Trophoblast cell (in vitro differentiated cells and primary cell): ENCODE measurements around the gene FBXO24.

Source experiments
- DNase-seq, 2 donors: peaks; one replicate each; pipeline ENCODE4 v3.0.0-alpha.2; 2016
- H2AFZ ChIP-seq: 2 replicates; pipeline ENCODE4 v1.6.1; 2013; ENCODE audit warnings: low read length, moderate library complexity, mild to moderate bottlenecking; ENCODE audit not compliant: insufficient read depth, poor library complexity
- H2AK5ac ChIP-seq: 2 replicates; pipeline ENCODE4 v1.6.1; 2013; ENCODE audit warnings: mild to moderate bottlenecking, low read length
- H2BK120ac ChIP-seq: 2 replicates; pipeline ENCODE4 v1.6.1; 2013; ENCODE audit warnings: low read length, mild to moderate bottlenecking, moderate library complexity; ENCODE audit not compliant: insufficient read depth, poor library complexity
- H2BK12ac ChIP-seq: 2 replicates; pipeline ENCODE4 v1.6.1; 2013; ENCODE audit warnings: mild to moderate bottlenecking, low read length, moderate library complexity
- H2BK5ac ChIP-seq: 2 replicates; pipeline ENCODE4 v1.6.1; 2013; ENCODE audit warnings: low read length, low read depth, moderate library complexity, mild to moderate bottlenecking; ENCODE audit not compliant: poor library complexity
- H3K14ac ChIP-seq: 2 replicates; pipeline ENCODE4 v1.6.1; 2013; ENCODE audit warnings: mild to moderate bottlenecking, low read length
- H3K18ac ChIP-seq: 2 replicates; pipeline ENCODE4 v1.6.1; 2013; ENCODE audit warnings: mild to moderate bottlenecking, low read length
- H3K23ac ChIP-seq: 2 replicates; pipeline ENCODE4 v1.6.1; 2013; ENCODE audit warnings: low read length
- H3K27ac ChIP-seq: 2 replicates; pipeline ENCODE4 v1.5.1; 2013; ENCODE audit warnings: low read depth, mild to moderate bottlenecking, inconsistent platforms, low read length, moderate library complexity
- H3K27me3 ChIP-seq: 2 replicates; pipeline ENCODE4 v1.6.1; 2013; ENCODE audit warnings: inconsistent platforms, mild to moderate bottlenecking, low read length, moderate library complexity; ENCODE audit not compliant: insufficient read depth
- H3K36me3 ChIP-seq, 2 experiments: 1 replicate in 1 of 2; 2 replicates in 1 of 2; pipeline ENCODE4 v1.6.1; 2013; ENCODE audit warnings: low read length in 2 of 2, mild to moderate bottlenecking in 2 of 2, moderate library complexity in 1 of 2; ENCODE audit not compliant: insufficient read depth in 2 of 2, control insufficient read depth in 1 of 2
- H3K4ac ChIP-seq: 2 replicates; pipeline ENCODE4 v1.6.1; 2013; ENCODE audit warnings: low read depth, mild to moderate bottlenecking, low read length, moderate library complexity
- H3K4me1 ChIP-seq, 2 experiments: 1 replicate in 1 of 2; 2 replicates in 1 of 2; pipeline ENCODE4 v1.6.1; 2013; ENCODE audit warnings: low read length in 2 of 2, mild to moderate bottlenecking in 2 of 2, moderate library complexity in 1 of 2; ENCODE audit not compliant: insufficient read depth in 2 of 2, control insufficient read depth in 1 of 2
- H3K4me2 ChIP-seq: 2 replicates; pipeline ENCODE4 v1.6.1; 2013; ENCODE audit warnings: inconsistent platforms, mild to moderate bottlenecking, low read length, moderate library complexity
- H3K4me3 ChIP-seq: 2 replicates; pipeline ENCODE4 v1.5.1; 2013; ENCODE audit warnings: mild to moderate bottlenecking, low read depth, low read length, inconsistent platforms
- H3K79me1 ChIP-seq: one replicate; pipeline ENCODE4 v1.6.1; 2013; ENCODE audit warnings: low read length
- H3K79me2 ChIP-seq: 2 replicates; pipeline ENCODE4 v1.6.1; 2013; ENCODE audit warnings: low read length, mild to moderate bottlenecking; ENCODE audit not compliant: control insufficient read depth, insufficient read depth, poor library complexity
- H3K9ac ChIP-seq: 2 replicates; pipeline ENCODE4 v1.6.1; 2013; ENCODE audit warnings: mild to moderate bottlenecking, low read length
- H3K9me3 ChIP-seq: 2 replicates; pipeline ENCODE4 v1.6.1; 2013; ENCODE audit warnings: low read depth, mild to moderate bottlenecking, control low read depth, inconsistent platforms, low read length; ENCODE audit not compliant: insufficient read depth
- H4K12ac ChIP-seq: 2 replicates; pipeline ENCODE4 v1.6.1; 2013; ENCODE audit warnings: low read depth, mild to moderate bottlenecking, low read length, moderate library complexity
- H4K8ac ChIP-seq: 2 replicates; pipeline ENCODE4 v1.6.1; 2013; ENCODE audit warnings: low read depth, mild to moderate bottlenecking, low read length, moderate library complexity
- H4K91ac ChIP-seq: one replicate; pipeline ENCODE4 v1.6.1; 2013; ENCODE audit warnings: low read depth, mild to moderate bottlenecking, low read length, moderate library complexity
- WGBS: extraction: QIAGEN DNeasy Blood & Tissue Kit; methylation state at CpG from one replicate; pipeline ENCODE4 v1.1.7; 2013; ENCODE audit warnings: missing lambda C conversion rate; ENCODE audit not compliant: insufficient read length, insufficient coverage; ENCODE audit errors: extremely low coverage; 5-methylcytosine and 5-hydroxymethylcytosine counted together

Gene FBXO24

GRCh38 chr7:100553032-100553431 lies 33.1 kb upstream of the FBXO24 start:
- Histone ChIP-seq H2BK5ac (no peak overlapping the region), H4K91ac (no peak overlapping the region), H2AK5ac (no peak overlapping the region), H3K4ac (no peak overlapping the region), H3K23ac (no peak overlapping the region), H3K4me3 (no peak overlapping the region), H2BK12ac (no peak overlapping the region), H3K4me1 (peaks cover 3 to 5% of the 10 kb centered on the region in 2 experiments), H3K9me3 (no peaks in the 10 kb centered on the region), H3K9ac (no peak overlapping the region), H3K18ac (no peak overlapping the region), H3K79me2 (no peaks in the 10 kb centered on the region), H3K36me3 (peaks cover 3 to 8% of the 10 kb centered on the region in 2 experiments), H3K79me1 (no peaks in the 10 kb centered on the region), H3K4me2 (no peak overlapping the region), H4K12ac (no peak overlapping the region), H4K8ac (no peak overlapping the region), H2AFZ (no peak overlapping the region), H3K27ac (no peak overlapping the region), H3K27me3 (no peaks in the 10 kb centered on the region), H3K14ac (no peak overlapping the region), H2BK120ac (no peak overlapping the region)
- no peak for DNase-seq
- WGBS = no CpG with 5 or more reads among the region's 3 CpGs

GRCh38 chr7:100555701-100556100 lies 30.4 kb upstream of the FBXO24 start:
- H3K4me1 ChIP-seq = peaks cover 3 to 5% of the 10 kb centered on the region in 2 experiments
- WGBS = no CpG with 5 or more reads among the region's 5 CpGs
- no peak overlapping the region for H3K23ac ChIP-seq
- H2BK120ac ChIP-seq = no peak overlapping the region
- H3K79me2 ChIP-seq = no peaks in the 10 kb centered on the region
- H3K18ac ChIP-seq = no peak overlapping the region
- no peak overlapping the region for H2BK5ac ChIP-seq
- no peak overlapping the region for H4K91ac ChIP-seq
- H3K4ac ChIP-seq = no peak overlapping the region
- H2AFZ ChIP-seq = no peak overlapping the region
- no peak overlapping the region for H3K14ac ChIP-seq
- H3K27ac ChIP-seq = no peak overlapping the region
- no peaks in the 10 kb centered on the region for H3K79me1 ChIP-seq
- H4K8ac ChIP-seq = no peak overlapping the region
- no peak for DNase-seq
- H2AK5ac ChIP-seq = no peak overlapping the region
- H3K9ac ChIP-seq = no peak overlapping the region
- no peak overlapping the region for H3K4me2 ChIP-seq
- H3K4me3 ChIP-seq = no peak overlapping the region
- no peak overlapping the region for H4K12ac ChIP-seq
- H3K9me3 ChIP-seq = no peaks in the 10 kb centered on the region
- H3K27me3 ChIP-seq = no peaks in the 10 kb centered on the region
- H3K36me3 ChIP-seq = peaks cover 3 to 8% of the 10 kb centered on the region in 2 experiments
- H2BK12ac ChIP-seq = no peak overlapping the region

GRCh38 chr7:100556541-100556940 lies 29.6 kb upstream of the FBXO24 start:
- Histone ChIP-seq H2AK5ac (no peak overlapping the region), H2AFZ (no peak overlapping the region), H3K4me3 (no peak overlapping the region), H3K27ac (no peak overlapping the region), H3K18ac (no peak overlapping the region), H3K14ac (no peak overlapping the region), H3K23ac (no peak overlapping the region), H3K79me2 (no peaks in the 10 kb centered on the region), H3K9ac (no peak overlapping the region), H2BK5ac (no peak overlapping the region), H4K12ac (no peak overlapping the region), H3K27me3 (no peaks in the 10 kb centered on the region), H3K4me1 (peaks cover 3 to 5% of the 10 kb centered on the region in 2 experiments), H4K8ac (no peak overlapping the region), H3K9me3 (no peaks in the 10 kb centered on the region), H2BK120ac (no peak overlapping the region), H2BK12ac (no peak overlapping the region), H3K36me3 (peaks cover 3 to 8% of the 10 kb centered on the region in 2 experiments), H4K91ac (no peak overlapping the region), H3K4ac (no peak overlapping the region), H3K79me1 (no peaks in the 10 kb centered on the region), H3K4me2 (no peak overlapping the region)
- no peak for DNase-seq
- WGBS = no CpG with 5 or more reads among the region's 4 CpGs

DNA sequence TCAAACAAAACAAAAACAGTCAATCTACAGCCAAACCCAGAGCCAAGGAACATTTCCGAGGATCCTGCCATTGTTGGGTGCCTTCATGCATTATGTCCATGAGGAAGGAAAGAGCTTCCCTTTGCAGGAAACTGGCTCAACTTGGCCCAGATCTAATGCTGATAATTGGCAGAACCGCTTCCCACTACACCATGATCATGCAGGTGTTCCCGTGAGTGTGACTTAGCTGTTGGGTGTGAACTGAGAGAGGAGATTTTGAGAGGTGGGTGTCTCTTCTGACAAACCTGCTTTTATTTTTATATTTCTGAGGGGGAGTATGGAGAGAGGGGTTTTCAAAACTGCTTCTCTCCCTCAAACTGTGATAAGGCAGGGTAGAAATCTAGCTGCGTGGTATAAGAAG lies 27.0 kb upstream of the FBXO24 start:
- Histone ChIP-seq H4K8ac (no peak overlapping the region), H3K4me1 (peaks cover under 1 to 2% of the 10 kb centered on the region in 2 experiments), H2BK120ac (no peak overlapping the region), H3K79me2 (no peaks in the 10 kb centered on the region), H2AFZ (no peak overlapping the region), H4K91ac (no peak overlapping the region), H2BK12ac (no peak overlapping the region), H3K79me1 (no peaks in the 10 kb centered on the region), H3K27ac (no peak overlapping the region), H3K4ac (no peak overlapping the region), H3K14ac (no peak overlapping the region), H4K12ac (no peak overlapping the region), H3K4me2 (no peak overlapping the region), H3K27me3 (no peaks in the 10 kb centered on the region), H3K18ac (no peak overlapping the region), H3K36me3 (peaks cover 5 to 10% of the 10 kb centered on the region in 2 experiments), H2BK5ac (no peak overlapping the region), H3K9ac (no peak overlapping the region), H2AK5ac (no peak overlapping the region), H3K4me3 (no peak overlapping the region), H3K9me3 (no peaks in the 10 kb centered on the region), H3K23ac (no peak overlapping the region)
- no CpG with 5 or more reads among the region's 4 CpGs for WGBS
- DNase-seq = no peak
